AG09319 (cell line): ENCODE measurements around the gene ITIH4.

Source experiments
- DNase-seq: peaks from one replicate; pipeline ENCODE4 v3.0.0-alpha.2; 2010; ENCODE audit warnings: low read depth; ENCODE audit errors: extremely low read depth
- TF ChIP-seq, protein P1 (sequence below): IDR thresholded peaks from 2 replicates; pipeline ENCODE4 v1.5.1; 2011; ENCODE audit warnings: low read depth, mild to moderate bottlenecking, inconsistent platforms, low read length, moderate library complexity

The ITIH4 gene

DNA sequence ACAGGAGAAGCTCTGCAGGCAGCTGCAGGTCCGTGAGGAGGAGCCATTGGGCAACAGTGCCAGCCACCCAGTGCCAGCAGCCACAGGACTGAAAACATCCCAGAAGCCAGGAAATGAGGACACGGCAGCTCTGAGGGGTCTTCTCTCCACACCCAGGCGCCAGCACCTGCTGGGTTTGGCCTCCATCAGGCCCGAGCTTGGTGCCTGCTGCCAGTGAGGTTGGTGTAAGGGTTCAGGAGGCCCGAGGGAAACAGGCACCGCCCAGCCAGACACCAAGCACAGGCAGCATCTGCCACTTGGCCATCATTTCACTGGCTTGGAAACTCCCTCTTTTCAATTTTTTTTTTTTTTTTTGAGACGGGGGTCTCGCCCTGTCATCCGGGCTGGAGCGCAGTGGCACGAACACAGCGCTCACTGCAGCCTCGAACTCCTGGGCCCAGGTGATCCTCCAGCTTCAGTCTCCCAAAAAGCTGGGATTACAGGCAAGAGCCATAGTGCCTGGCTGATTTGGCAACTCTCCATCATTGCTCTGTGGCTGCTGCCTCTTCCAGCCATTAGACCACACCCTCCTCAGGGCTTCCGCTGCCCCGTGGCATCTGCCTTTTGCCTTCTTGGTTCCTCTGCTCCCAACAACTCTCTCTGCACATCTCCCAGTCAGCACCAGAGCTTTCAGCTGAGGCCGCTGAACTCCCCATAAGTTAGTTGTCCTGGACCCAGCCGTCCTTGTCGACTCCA is 37.3 kb downstream of the ITIH4 start:
- no peak for DNase-seq
- TF ChIP-seq, protein P1, sequence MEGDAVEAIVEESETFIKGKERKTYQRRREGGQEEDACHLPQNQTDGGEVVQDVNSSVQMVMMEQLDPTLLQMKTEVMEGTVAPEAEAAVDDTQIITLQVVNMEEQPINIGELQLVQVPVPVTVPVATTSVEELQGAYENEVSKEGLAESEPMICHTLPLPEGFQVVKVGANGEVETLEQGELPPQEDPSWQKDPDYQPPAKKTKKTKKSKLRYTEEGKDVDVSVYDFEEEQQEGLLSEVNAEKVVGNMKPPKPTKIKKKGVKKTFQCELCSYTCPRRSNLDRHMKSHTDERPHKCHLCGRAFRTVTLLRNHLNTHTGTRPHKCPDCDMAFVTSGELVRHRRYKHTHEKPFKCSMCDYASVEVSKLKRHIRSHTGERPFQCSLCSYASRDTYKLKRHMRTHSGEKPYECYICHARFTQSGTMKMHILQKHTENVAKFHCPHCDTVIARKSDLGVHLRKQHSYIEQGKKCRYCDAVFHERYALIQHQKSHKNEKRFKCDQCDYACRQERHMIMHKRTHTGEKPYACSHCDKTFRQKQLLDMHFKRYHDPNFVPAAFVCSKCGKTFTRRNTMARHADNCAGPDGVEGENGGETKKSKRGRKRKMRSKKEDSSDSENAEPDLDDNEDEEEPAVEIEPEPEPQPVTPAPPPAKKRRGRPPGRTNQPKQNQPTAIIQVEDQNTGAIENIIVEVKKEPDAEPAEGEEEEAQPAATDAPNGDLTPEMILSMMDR, result no peak

DNA sequence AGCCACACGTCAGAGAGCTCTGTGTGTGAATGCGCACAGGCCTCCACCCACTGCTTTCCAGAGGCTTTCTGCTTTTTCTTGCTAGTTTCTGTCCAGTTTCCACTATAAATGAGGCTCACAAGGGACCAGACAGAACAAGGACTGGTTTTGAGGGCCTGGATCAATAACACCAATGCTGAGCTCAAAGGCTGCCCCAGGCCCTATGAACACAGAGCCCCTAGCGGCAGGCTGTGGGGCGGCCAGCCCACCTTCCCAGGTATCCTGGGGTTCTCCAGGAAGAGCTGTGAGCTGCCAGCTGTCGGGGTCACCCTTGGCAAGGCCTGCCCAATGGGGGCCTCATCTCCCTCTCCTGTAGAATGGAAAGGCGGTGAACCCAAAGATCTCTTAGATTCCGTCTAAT is 38.1 kb downstream of the ITIH4 start:
- TF ChIP-seq, protein P1, result no peak

DNA sequence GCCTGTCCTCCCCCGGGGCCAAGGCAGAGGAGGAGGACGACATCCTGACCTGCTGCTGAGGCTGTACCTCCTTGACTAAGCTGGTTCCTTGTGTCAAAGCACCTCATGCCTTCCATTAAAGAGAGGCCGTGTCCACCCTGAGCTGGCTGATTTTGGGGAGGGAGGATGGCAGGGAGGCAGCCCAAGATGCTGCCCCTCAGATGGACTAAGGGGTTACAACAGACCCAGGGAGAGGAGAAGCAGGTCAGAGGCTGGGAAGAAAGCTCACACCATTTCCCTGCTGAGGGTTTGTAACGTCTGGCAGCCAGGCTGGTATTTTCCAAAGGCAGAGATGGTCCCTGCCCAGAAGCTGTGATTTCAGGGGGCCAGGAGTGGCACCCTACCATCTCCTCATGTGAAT is 38.5 kb downstream of the ITIH4 start:
- TF ChIP-seq, protein P1, result no peak
- DNase-seq, result no peak

More for the DNA sequence above, 38.1 kb downstream of the ITIH4 start:
- DNase-seq, result no peak

DNA sequence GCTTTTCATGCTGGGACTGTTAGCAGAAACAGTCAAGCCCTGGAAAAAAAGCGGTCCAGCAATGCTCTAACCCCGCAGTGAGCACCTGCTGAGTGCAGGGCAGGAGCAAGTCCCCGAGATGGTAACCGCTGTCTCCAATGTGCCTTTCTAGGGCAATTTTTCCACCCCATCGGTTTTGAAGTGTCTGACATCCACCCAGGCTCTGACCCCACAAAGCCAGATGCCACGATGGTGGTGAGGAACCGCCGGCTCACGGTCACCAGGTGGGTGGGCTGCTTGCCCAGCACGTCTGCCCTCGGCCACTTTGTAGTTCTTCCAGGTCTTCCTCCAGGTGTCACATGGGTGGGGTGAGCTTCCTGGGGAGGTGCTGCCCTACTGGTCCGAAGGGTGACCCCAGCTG is 39.1 kb downstream of the ITIH4 start:
- no peak for DNase-seq
- TF ChIP-seq, protein P1, result no peak

DNA sequence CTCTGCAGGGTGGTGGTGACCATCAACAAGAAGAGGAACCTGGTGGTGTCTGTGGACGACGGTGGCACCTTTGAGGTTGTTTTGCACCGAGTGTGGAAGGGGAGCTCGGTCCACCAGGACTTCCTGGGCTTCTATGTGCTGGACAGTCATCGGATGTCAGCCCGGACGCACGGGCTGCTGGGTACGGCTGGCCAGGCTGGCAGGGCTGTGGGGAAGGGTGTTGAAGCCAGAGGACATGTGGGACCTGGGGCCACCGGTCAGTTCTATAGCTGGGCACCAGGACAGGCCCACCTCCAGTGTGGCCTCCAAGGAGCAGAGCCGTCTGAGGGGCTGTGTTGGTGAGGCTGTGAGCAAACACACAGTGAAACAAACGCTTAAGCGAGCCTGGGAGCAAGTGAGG is 39.7 kb downstream of the ITIH4 start:
- TF ChIP-seq, protein P1, result no peak
- no peak for DNase-seq

DNA sequence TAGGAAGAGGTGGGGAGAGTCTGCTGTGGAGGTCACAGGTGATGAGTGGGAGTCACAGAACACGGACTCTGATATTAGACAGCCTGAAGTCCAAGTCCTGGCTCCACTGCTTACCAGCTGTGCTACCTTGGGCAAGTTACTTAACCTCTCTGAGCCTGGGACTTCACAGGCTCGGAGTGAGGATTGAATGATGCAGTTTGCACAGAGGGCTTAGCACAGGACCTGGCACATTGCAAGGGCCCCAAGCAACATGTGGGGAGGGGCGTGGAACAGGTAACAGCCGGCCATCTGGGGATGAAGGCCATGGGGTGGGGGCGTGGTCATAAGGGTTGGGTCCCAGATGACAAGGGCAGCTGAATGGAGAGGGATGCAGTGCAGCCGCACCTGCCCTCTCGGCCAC is 40.1 kb downstream of the ITIH4 start:
- TF ChIP-seq, protein P1, result no peak

DNA sequence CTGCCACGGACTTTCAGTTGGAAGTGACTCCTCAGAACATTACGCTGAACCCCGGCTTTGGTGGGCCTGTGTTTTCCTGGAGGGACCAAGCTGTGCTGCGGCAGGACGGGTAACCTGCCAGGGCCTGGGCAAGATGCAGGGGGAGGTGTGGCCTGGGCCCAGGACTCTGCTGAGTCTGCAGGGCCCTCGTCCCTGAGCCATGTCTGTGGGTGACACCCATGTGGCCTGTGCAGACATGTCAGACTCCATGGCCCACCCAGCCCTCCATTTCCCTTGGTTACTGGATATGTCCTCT is 40.8 kb downstream of the ITIH4 start:
- TF ChIP-seq, protein P1, result no peak
- DNase-seq, result no peak

More for the DNA sequence above, 40.1 kb downstream of the ITIH4 start:
- no peak for DNase-seq
